Omental fat pad (tissue), 4 donors: ENCODE measurements around the gene JOSD1. TPM values are rescaled to one million over a fixed set of nuclear protein-coding genes. Genes with fewer than 3 reads are reported as not detected.
"Not testable (repeated sequence)": the region's sequence is repeated elsewhere in the genome, so short reads cannot be mapped to it uniquely, and the experiment has no call there.

ENCODE experiments used
- ATAC-seq: fragments of 150-250 bp; one replicate; pipeline ENCODE4 v1.9.1; 2016; ENCODE audit warnings: mild to moderate bottlenecking, moderate library complexity; ENCODE audit not compliant: low FRiP score
- DNase-seq: peaks from one replicate; pipeline ENCODE4 v3.0.0-alpha.2; 2019; ENCODE audit warnings: low spot score
- CTCF ChIP-seq, 3 donors: fragments of 450-650 bp; IDR thresholded peaks; one replicate each; pipeline ENCODE4 v1.5.1; 2016 to 2017; ENCODE audit warnings: antibody characterized with exemption in 3 of 3, mild to moderate bottlenecking in 3 of 3, moderate library complexity in 2 of 3
- small RNA-seq: library from RNA; depleted of rRNA; stranded (forward); fragments of <200 nt; gene quantifications from one replicate; pipeline ENCODE3, GENCODE V24; 2016
- total RNA-seq, 4 donors: library from RNA; depleted of rRNA; stranded (reverse); fragments of >200 nt; gene quantifications; one replicate each; pipeline ENCODE4 v1.1.0, GENCODE V29; 2016

Gene JOSD1
- total RNA-seq, 4 donors from 2014 or later = 61.9 to 130 (median 66.3) TPM

GRCh38 chr22:38645430-38645829, 55.3 kb downstream of the JOSD1 start:
- TF ChIP-seq CTCF (IDR thresholded peaks at IDR 0.05) = no peak

GRCh38 chr22:38644245-38644644, 56.5 kb downstream of the JOSD1 start:
- not testable (repeated sequence) for ATAC-seq, DNase-seq

More at GRCh38 chr22:38645430-38645829, 55.3 kb downstream of the JOSD1 start:
- DNase-seq (no peak), ATAC-seq (no peak)

DNA sequence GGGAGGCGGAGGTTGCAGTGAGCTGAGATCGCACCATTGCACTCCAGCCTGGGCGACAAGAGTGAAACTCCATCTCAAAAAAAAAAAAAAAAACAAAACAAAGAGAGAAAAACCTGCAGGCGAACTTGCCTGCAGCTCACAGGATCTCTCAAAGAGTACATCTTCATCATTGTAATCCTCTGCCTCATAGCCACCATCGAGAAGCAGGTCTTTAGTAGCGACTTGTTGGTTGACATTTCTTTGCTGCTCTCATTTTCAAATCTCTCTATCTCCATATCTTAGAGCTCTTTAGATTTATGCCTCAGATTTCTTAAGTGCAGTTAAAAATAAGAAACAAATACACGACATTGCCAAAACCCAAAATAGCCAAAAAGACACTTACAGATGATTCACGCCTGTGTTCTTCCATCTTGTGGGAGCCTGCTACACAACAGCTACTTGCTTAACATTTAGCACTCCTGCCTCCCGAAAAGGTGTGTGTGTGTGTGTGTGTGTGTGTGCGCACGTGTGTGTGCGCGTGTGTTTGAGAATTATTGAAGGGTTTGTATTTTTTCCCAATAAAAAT, 59.2 kb downstream of the JOSD1 start:
- ATAC-seq (no peak), DNase-seq (no peak)
- TF ChIP-seq CTCF (IDR thresholded peaks at IDR 0.05) = no peak

DNA sequence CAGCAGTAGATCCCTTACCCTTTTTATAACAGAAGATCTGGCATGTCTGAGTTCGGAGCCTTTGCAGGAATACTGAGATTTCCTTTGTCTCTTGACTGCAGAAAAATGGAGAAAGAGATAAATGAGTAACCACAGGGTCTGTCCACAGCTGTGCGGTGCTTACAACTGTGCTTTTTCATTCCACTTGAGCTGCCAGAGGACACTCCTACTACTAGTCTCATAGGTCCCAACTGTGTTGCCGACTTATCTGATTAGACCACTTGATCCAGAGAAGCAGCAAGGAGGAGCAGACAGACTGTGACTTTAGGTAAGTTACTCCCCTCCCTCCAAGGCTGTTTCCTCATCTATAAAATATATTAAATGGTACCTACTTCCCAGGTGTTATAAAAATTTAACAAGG, 62.0 kb downstream of the JOSD1 start:
- DNase-seq (no peak), ATAC-seq (no peak)
- TF ChIP-seq CTCF (IDR thresholded peaks at IDR 0.05) = no peak

- ATAC-seq = no peak
- no peak for TF ChIP-seq CTCF (IDR thresholded peaks at IDR 0.05)
- DNase-seq = no peak
These were observed 62.5 kb downstream of the JOSD1 start for GRCh38 chr22:38638216-38638615.

Small RNA genes within 50 kb of the gene (small RNA-seq; reads per million reads assigned to genes)
- not detected for gene AL021707.8

Other genes with a start within 250 kb of the JOSD1 start
- gene KCNJ4, start 245.7 kb downstream of the JOSD1 start, total RNA-seq = under 1 TPM in 2 of 4 donors, not detected in 2; 0.28 to 0.84 TPM
- gene KDELR3, start 232.8 kb downstream of the JOSD1 start, total RNA-seq = 10 to 100 TPM; 10.2 to 30.6 (median 15.1) TPM
- 100 to 1,000 TPM; 330 to 572 (median 383) TPM for gene DDX17, start 194.6 kb downstream of the JOSD1 start, total RNA-seq
- 1 to 10 TPM in 1 of 4 donors, under 1 TPM in 2, not detected in 1; 0.84 to 1.4 (median 0.84) TPM for gene DMC1, start 130.8 kb downstream of the JOSD1 start, total RNA-seq
- gene FAM227A, start 44.6 kb downstream of the JOSD1 start, total RNA-seq = 1 to 10 TPM in 1 of 4 donors, under 1 TPM in 3; 0.24 to 7.3 (median 0.73) TPM
- gene CBY1, start 44.3 kb downstream of the JOSD1 start, total RNA-seq = 10 to 100 TPM in 3 of 4 donors, 1 to 10 TPM in 1; 7.6 to 25.9 (median 17.4) TPM
- 10 to 100 TPM; 33.4 to 48.4 (median 40.0) TPM for gene TOMM22, start 19.0 kb downstream of the JOSD1 start, total RNA-seq
- gene GTPBP1, start 5.0 kb upstream of the JOSD1 start, total RNA-seq = 10 to 100 TPM; 31.3 to 75.7 (median 51.4) TPM
- gene SUN2, start 55.1 kb upstream of the JOSD1 start, total RNA-seq = 100 to 1,000 TPM; 302 to 509 (median 347) TPM
- 10 to 100 TPM in 2 of 4 donors, 1 to 10 TPM in 2; 6.7 to 12.8 (median 9.4) TPM for gene DNAL4, start 93.2 kb upstream of the JOSD1 start, total RNA-seq
- 1 to 10 TPM; 2.4 to 3.8 (median 3.0) TPM for gene NPTXR, start 143.1 kb upstream of the JOSD1 start, total RNA-seq
- 10 to 100 TPM; 27.4 to 59.6 (median 34.9) TPM for gene CBX6, start 171.3 kb upstream of the JOSD1 start, total RNA-seq